ENCODE measurements around the gene EPHB1. TPM values are rescaled to one million over a fixed set of nuclear protein-coding genes. Genes with fewer than 3 reads are reported as not detected.

EPHB1 gene
- polyA plus RNA-seq, 1 donor from 2014 or later = 18.7 TPM

GRCh38 chr3:135155228-135155627, 360.2 kb downstream of the EPHB1 start:
- H3K9me3 ChIP-seq (ENCODE audit: low read length) = no peaks in the 10 kb centered on the region
- no peaks in the 10 kb centered on the region for H3K36me3 ChIP-seq (ENCODE audit: insufficient read depth, low read length)
- no peaks in the 10 kb centered on the region for H3K9me2 ChIP-seq (ENCODE audit: insufficient read depth, low read length)
- no peaks in the 10 kb centered on the region for H3K79me2 ChIP-seq (replicated peaks; ENCODE audit: insufficient read depth, low read length)
- no peak overlapping the region for H2AFZ ChIP-seq (ENCODE audit: low read depth, low read length)
- H3K27ac ChIP-seq (ENCODE audit: low read length) = no peak overlapping the region
- TF ChIP-seq TAF1 (IDR thresholded peaks at IDR 0.05; ENCODE audit: low read depth) = no peak
- no peak for TF ChIP-seq REST (IDR thresholded peaks at IDR 0.05; ENCODE audit: borderline replicate concordance)
- TF ChIP-seq EZH2 (IDR thresholded peaks at IDR 0.05; ENCODE audit: borderline replicate concordance, insufficient read depth, low read length, poor library complexity, severe bottlenecking) = no peak
- no peak for TF ChIP-seq CTCF (IDR thresholded peaks at IDR 0.05; ENCODE audit: poor library complexity, severe bottlenecking)
- TF ChIP-seq SMC3 (conservative IDR thresholded peaks at IDR 0.05; ENCODE audit: poor library complexity) = no peak
- no peak for TF ChIP-seq EP300 (conservative IDR thresholded peaks at IDR 0.05; ENCODE audit: poor library complexity, severe bottlenecking)
- TF ChIP-seq MXI1 (conservative IDR thresholded peaks at IDR 0.05; ENCODE audit: poor library complexity, severe bottlenecking) = no peak
- no peak for TF ChIP-seq RAD21 (conservative IDR thresholded peaks at IDR 0.05)
- no peak for TF ChIP-seq POLR2AphosphoS5 (IDR thresholded peaks at IDR 0.05)
- H4K20me1 ChIP-seq (ENCODE audit: insufficient read depth) = no peaks in the 10 kb centered on the region
- no peak overlapping the region for H3K4me2 ChIP-seq (ENCODE audit: low read length)
- no peak overlapping the region for H3K4me3 ChIP-seq (ENCODE audit: low read length)
- no peaks in the 10 kb centered on the region for H3K27me3 ChIP-seq (ENCODE audit: insufficient read depth, low read depth, low read length)
- H3K9ac ChIP-seq (ENCODE audit: low read length) = no peak overlapping the region
- H3F3A ChIP-seq (ENCODE audit: insufficient read depth, low read length, poor library complexity, severe bottlenecking) = no peaks in the 10 kb centered on the region

- Histone ChIP-seq H3K4me3 (ENCODE audit: low read length) (no peak overlapping the region), H3K9ac (ENCODE audit: low read length) (no peak overlapping the region), H3K79me2 (replicated peaks; ENCODE audit: insufficient read depth, low read length) (no peaks in the 10 kb centered on the region), H3K27ac (ENCODE audit: low read length) (no peak overlapping the region), H3K9me2 (ENCODE audit: insufficient read depth, low read length) (no peaks in the 10 kb centered on the region), H2AFZ (ENCODE audit: low read depth, low read length) (no peak overlapping the region), H3K4me2 (ENCODE audit: low read length) (no peak overlapping the region), H3K36me3 (ENCODE audit: insufficient read depth, low read length) (no peaks in the 10 kb centered on the region), H3F3A (ENCODE audit: insufficient read depth, low read length, poor library complexity, severe bottlenecking) (no peaks in the 10 kb centered on the region), H3K27me3 (ENCODE audit: insufficient read depth, low read depth, low read length) (no peaks in the 10 kb centered on the region), H4K20me1 (ENCODE audit: insufficient read depth) (no peaks in the 10 kb centered on the region), H3K9me3 (ENCODE audit: low read length) (no peaks in the 10 kb centered on the region)
- no peak for TF ChIP-seq CTCF (IDR thresholded peaks at IDR 0.05; ENCODE audit: poor library complexity, severe bottlenecking)
- TF ChIP-seq EP300 (conservative IDR thresholded peaks at IDR 0.05; ENCODE audit: poor library complexity, severe bottlenecking) = no peak
- no peak for TF ChIP-seq MXI1 (conservative IDR thresholded peaks at IDR 0.05; ENCODE audit: poor library complexity, severe bottlenecking)
- no peak for TF ChIP-seq RAD21 (conservative IDR thresholded peaks at IDR 0.05)
- TF ChIP-seq POLR2AphosphoS5 (IDR thresholded peaks at IDR 0.05) = no peak
- TF ChIP-seq EZH2 (IDR thresholded peaks at IDR 0.05; ENCODE audit: borderline replicate concordance, insufficient read depth, low read length, poor library complexity, severe bottlenecking) = no peak
- TF ChIP-seq SMC3 (conservative IDR thresholded peaks at IDR 0.05; ENCODE audit: poor library complexity) = no peak
- no peak for TF ChIP-seq REST (IDR thresholded peaks at IDR 0.05; ENCODE audit: borderline replicate concordance)
- TF ChIP-seq TAF1 (IDR thresholded peaks at IDR 0.05; ENCODE audit: low read depth) = no peak
These were observed 360.7 kb downstream of the EPHB1 start for GRCh38 chr3:135155791-135156190.
